Type B pancreatic cell (in vitro differentiated cells): Measurements from ENCODE around the gene PIM3. TPM values are rescaled to one million over a fixed set of nuclear protein-coding genes. Genes with fewer than 3 reads are reported as not detected.

Experiments used
- DNase-seq: peaks from one replicate; pipeline ENCODE4 v3.0.0; 2021; ENCODE audit warnings: mixed read lengths; ENCODE audit not compliant: unreplicated experiment; ENCODE audit errors: extremely low spot score
- H3K27ac Mint-ChIP-seq: 2 replicates; pipeline ENCODE4 v1.8.0; 2021; ENCODE audit warnings: mild to moderate bottlenecking, mixed read lengths
- H3K27me3 Mint-ChIP-seq: 2 replicates; pipeline ENCODE4 v1.8.0; 2021; ENCODE audit warnings: mixed read lengths
- H3K36me3 Mint-ChIP-seq: 2 replicates; pipeline ENCODE4 v1.8.0; 2021; ENCODE audit warnings: mixed read lengths
- H3K4me1 Mint-ChIP-seq: one replicate; pipeline ENCODE4 v1.8.0; 2021; ENCODE audit warnings: mixed read lengths; ENCODE audit not compliant: unreplicated experiment
- H3K4me3 Mint-ChIP-seq: 2 replicates; pipeline ENCODE4 v1.8.0; 2021; ENCODE audit warnings: mild to moderate bottlenecking, mixed read lengths
- H3K9me3 Mint-ChIP-seq: 2 replicates; pipeline ENCODE4 v1.8.0; 2021; ENCODE audit warnings: mixed read lengths
- CTCF ChIP-seq: fragments of 200-600 bp; sonication (generic); conservative IDR thresholded peaks from 2 replicates; pipeline ENCODE4 v1.5.0; 2021; ENCODE audit warnings: antibody characterized with exemption, mild to moderate bottlenecking
- total RNA-seq: library from RNA; stranded (reverse); gene quantifications from 2 replicates; pipeline ENCODE4 v1.2.1, GENCODE V29; 2021; ENCODE audit warnings: low replicate concordance

PIM3 gene
- total RNA-seq, 1 donor from 2014 or later, result 36.7 TPM

- H3K27ac Mint-ChIP-seq, result no peak overlapping the region
These were observed 48.7 kb downstream of the PIM3 start for GRCh38 chr22:50009251-50009650.

GRCh38 chr22:50009765-50010675 is 49.4 kb downstream of the PIM3 start:
- TF ChIP-seq CTCF, result no peak
- DNase-seq, result peak; percentile 80
- Mint-ChIP-seq H3K9me3 (no peaks in the 10 kb centered on the region), H3K36me3 (no peaks in the 10 kb centered on the region), H3K27ac (no peak overlapping the region), H3K4me3 (no peak overlapping the region), H3K4me1 (no peaks in the 10 kb centered on the region), H3K27me3 (peaks cover 45% of the 10 kb centered on the region)

More at GRCh38 chr22:50009251-50009650, 48.7 kb downstream of the PIM3 start:
- TF ChIP-seq CTCF, result no peak
- DNase-seq, result no peak
- H3K27me3 Mint-ChIP-seq, result peaks cover 46% of the 10 kb centered on the region
- no peaks in the 10 kb centered on the region for H3K36me3 Mint-ChIP-seq
- no peak overlapping the region for H3K4me3 Mint-ChIP-seq
- H3K4me1 Mint-ChIP-seq, result no peaks in the 10 kb centered on the region
- H3K9me3 Mint-ChIP-seq, result no peaks in the 10 kb centered on the region

DNA sequence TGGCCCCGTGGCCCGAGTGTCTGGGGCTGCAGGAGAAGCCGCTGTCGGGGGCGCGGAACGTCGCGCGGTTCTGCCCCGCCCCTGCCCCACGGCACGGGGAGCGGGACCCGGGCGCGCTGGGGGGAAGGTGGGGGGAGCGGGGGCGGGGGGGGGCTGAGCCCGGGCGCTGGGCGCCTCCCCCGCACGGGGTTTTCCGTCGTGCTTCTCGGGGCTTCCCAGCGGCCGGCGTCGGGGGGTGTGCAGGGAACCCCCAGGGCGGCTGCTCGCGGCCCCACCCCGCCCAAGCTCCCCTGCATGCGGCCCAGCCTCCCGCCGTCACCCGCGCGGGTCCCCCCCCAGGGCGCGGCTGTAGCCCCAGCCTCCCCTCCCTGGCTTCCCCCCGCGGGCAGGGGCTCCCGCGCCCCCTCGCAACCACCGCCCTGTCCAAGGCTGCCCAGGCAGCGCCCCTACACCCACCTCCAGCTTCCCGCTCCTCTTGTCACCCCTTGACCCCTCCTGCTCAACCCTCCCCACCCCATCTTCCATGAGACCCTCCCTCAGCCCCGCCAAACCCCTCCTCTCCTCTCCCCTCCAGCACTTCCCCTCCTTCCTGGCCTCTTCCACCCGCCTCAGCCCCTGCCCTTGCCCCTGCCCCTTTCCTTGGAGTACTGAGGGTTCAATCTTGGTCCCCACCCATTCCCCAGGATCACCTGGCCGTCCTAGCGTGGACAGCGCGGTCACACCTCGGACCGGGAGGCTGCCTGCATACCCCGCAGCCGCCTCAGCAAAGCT is 50.3 kb downstream of the PIM3 start:
- no peaks in the 10 kb centered on the region for H3K36me3 Mint-ChIP-seq
- no peak overlapping the region for H3K27ac Mint-ChIP-seq

DNA sequence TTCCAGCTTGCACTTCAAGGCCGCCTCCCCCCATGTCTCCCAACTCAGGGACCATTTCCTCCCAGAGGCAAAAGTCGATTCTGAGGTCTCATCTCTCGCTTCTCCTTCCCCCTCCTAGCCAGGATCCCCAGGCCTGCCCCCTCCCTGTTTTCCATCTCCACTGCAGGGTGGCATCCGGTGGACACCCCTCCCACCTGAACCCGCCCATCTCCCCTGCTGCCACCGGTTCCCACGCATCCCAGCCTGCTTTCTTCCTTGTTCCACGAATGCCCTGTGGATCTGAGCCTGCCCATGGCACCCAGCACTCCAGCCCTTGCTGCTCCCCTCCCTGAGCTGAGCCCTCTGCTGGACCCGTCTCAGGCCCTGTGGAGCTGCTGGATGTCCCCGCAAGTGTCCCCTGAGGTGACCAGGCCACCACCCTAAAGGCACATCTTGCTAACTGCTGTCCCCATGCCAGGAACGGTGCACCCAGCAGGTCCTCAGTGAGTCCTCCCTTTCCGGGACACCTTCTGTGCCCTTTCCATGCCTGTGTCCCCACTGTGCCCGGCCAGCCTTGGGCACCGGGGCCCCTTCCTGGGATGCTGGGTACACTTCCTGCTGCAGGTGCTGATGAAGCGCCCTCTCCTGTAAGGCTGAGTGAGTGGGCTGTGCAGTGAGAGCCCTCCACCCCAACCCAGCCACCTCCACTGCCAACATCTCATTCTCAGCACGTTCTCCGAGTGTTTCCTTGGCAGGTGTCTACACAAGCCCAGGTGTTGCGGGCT is 51.1 kb downstream of the PIM3 start:
- Mint-ChIP-seq H3K27ac (no peak overlapping the region), H3K9me3 (no peaks in the 10 kb centered on the region), H3K27me3 (peaks cover 45% of the 10 kb centered on the region), H3K4me3 (no peak overlapping the region), H3K36me3 (no peaks in the 10 kb centered on the region), H3K4me1 (no peaks in the 10 kb centered on the region)
- no peak for DNase-seq
- TF ChIP-seq CTCF, result no peak

More for the DNA sequence above, 50.3 kb downstream of the PIM3 start:
- Mint-ChIP-seq H3K9me3 (no peaks in the 10 kb centered on the region), H3K4me3 (no peak overlapping the region), H3K4me1 (no peaks in the 10 kb centered on the region), H3K27me3 (peaks cover 43% of the 10 kb centered on the region)
- no peak for TF ChIP-seq CTCF
- no peak for DNase-seq
